Duodenal mucosa (tissue), 2 donors: ENCODE data around the gene ZNF532.
A peak's percentile ranks its signal among the peaks of the same experiment; 100 is the strongest.
"Not testable (repeated sequence)": the region's sequence is repeated elsewhere in the genome, so short reads cannot be mapped to it uniquely, and the experiment has no call there.

Source experiments
- H3K27ac ChIP-seq: one replicate; pipeline ENCODE4 v1.7.0; 2013; ENCODE audit warnings: low read depth, low read length
- H3K27me3 ChIP-seq, 2 donors: one replicate each; pipeline ENCODE4 v1.7.0; 2013; ENCODE audit warnings: low read length in 2 of 2, control low read depth in 1 of 2; ENCODE audit not compliant: insufficient read depth in 2 of 2, control insufficient read depth in 1 of 2
- H3K36me3 ChIP-seq, 2 donors: one replicate each; pipeline ENCODE4 v1.7.0; 2013; ENCODE audit warnings: low read length in 2 of 2, control low read depth in 1 of 2; ENCODE audit not compliant: insufficient read depth in 2 of 2, control insufficient read depth in 1 of 2
- H3K4me1 ChIP-seq, 2 donors: one replicate each; pipeline ENCODE4 v1.7.0; 2013; ENCODE audit warnings: low read length in 2 of 2, control low read depth in 1 of 2; ENCODE audit not compliant: insufficient read depth in 2 of 2, control insufficient read depth in 1 of 2
- H3K4me3 ChIP-seq, 2 donors: one replicate each; pipeline ENCODE4 v1.7.0; 2013; ENCODE audit warnings: low read length in 2 of 2, low read depth in 1 of 2
- H3K9ac ChIP-seq, 2 donors: one replicate each; pipeline ENCODE4 v1.7.0; 2013; ENCODE audit warnings: low read length in 2 of 2, low read depth in 1 of 2
- H3K9me3 ChIP-seq, 2 donors: one replicate each; pipeline ENCODE4 v1.7.0; 2013; ENCODE audit warnings: low read length in 2 of 2, control low read depth in 1 of 2; ENCODE audit not compliant: control insufficient read depth in 1 of 2

The ZNF532 gene

DNA sequence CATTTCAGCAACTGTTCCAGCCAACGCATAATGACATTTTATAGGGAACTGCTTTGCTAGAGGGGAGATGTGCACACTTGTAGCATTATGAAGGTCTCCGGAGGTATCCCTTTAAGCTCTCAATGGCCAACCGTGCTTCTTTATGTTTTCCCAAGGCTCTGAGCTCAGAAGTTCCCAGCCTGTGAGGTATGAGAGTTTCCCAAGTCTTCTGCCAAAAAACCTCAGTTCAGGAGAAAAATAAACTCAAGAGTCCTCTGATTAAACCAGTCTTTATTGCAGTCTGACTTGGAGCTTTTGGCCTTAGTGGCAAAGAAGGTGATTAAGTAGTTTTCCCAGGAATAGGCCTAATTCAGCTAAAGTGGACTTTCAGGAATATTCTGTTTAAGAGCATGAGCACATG is 35.4 kb upstream of the ZNF532 start:
- no peaks in the 10 kb centered on the region for H3K27me3 ChIP-seq
- no peaks in the 10 kb centered on the region for H3K4me1 ChIP-seq
- no peak overlapping the region for H3K4me3 ChIP-seq
- no peaks in the 10 kb centered on the region for H3K9me3 ChIP-seq
- no peaks in the 10 kb centered on the region for H3K36me3 ChIP-seq
- no peak overlapping the region for H3K27ac ChIP-seq
- no peak overlapping the region for H3K9ac ChIP-seq

DNA sequence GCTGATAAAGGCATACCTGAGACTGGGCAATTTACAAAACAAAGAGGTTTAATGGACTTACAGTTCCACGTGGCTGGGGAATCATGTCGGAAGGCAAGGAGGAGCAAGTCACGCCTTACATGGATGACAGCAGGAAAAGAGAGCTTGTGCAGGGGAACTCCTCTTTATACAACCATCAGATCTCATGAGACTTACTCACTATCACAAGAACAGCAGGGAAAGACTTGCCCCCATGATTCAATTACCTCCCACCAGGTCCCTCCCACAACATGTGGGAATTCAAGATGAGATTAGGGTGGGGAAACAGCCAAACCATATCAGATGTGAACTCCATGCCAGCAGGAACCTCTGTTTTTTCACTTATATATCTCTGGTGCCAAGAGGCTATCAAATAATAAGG is 34.8 kb upstream of the ZNF532 start:
- H3K4me1 ChIP-seq, H3K9me3 ChIP-seq, H3K27ac ChIP-seq, H3K9ac ChIP-seq, H3K4me3 ChIP-seq, H3K27me3 ChIP-seq, H3K36me3 ChIP-seq: not testable (repeated sequence)

DNA sequence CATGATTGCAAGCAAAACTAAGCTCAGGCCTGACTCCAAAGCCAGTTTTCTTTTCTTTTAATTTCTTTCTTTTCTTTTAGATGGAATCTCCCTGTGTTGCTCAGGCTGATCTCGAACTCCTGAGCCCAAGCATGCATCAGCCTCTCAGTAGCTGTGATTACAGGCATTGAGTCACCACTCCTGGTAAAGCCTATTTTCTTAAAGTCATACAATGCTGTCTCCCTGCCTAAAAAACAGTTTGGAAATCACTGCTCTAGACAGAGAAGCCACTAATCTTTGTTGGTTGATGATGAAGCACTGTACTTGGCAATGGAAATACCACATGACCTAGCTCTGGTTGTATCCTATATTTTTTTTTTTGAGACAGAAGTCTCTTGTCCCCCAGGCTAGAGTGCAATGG is 33.1 kb upstream of the ZNF532 start:
- Histone ChIP-seq H3K27ac (no peak overlapping the region), H3K4me1 (no peaks in the 10 kb centered on the region), H3K9ac (no peak overlapping the region), H3K36me3 (no peaks in the 10 kb centered on the region), H3K27me3 (no peaks in the 10 kb centered on the region), H3K4me3 (no peak overlapping the region), H3K9me3 (no peaks in the 10 kb centered on the region)

DNA sequence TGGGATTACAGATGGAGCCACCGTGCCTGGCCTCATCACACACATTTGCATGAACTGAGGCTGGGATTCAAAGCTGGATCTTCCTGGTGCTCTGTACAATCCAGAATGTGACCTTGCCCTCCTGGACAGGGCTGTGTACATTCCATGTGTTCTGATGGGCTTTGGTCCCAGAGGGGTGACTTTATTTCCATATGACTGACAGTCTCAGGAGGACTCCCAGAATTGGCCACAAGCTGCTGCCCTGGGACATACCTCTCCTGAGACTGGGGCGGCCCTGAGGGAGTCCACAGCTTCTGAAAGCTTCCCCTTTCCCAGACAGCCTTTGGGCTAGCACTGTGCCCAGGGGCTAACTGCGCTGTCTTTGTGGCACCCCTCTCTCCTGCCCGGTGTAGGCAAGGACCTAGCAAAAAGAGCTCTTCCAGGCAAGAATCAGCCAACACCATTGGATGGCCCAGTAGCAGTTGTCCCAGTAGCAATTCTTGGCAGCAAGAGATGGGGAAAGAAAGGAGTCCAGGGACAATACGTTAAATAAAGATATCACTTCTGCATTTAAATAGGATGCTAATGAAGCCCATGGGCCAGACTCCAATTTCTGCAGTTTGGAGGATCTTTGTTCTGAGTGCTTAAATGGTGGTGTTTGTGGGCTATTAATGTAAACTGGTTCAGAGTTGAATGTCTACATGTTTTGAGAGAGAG is 26.4 kb upstream of the ZNF532 start:
- H3K4me3 ChIP-seq = no peak overlapping the region
- H3K9me3 ChIP-seq = no peaks in the 10 kb centered on the region
- H3K4me1 ChIP-seq = no peaks in the 10 kb centered on the region
- no peaks in the 10 kb centered on the region for H3K36me3 ChIP-seq
- no peak overlapping the region for H3K27ac ChIP-seq
- H3K27me3 ChIP-seq = no peaks in the 10 kb centered on the region
- no peak overlapping the region for H3K9ac ChIP-seq

- Histone ChIP-seq H3K27me3 (no peaks in the 10 kb centered on the region), H3K9ac (no peak overlapping the region), H3K4me3 (no peak overlapping the region), H3K9me3 (no peaks in the 10 kb centered on the region), H3K4me1 (no peaks in the 10 kb centered on the region), H3K27ac (no peak overlapping the region), H3K36me3 (no peaks in the 10 kb centered on the region)
Observed at GRCh38 chr18:58838946-58839345, 25.7 kb upstream of the ZNF532 start.

DNA sequence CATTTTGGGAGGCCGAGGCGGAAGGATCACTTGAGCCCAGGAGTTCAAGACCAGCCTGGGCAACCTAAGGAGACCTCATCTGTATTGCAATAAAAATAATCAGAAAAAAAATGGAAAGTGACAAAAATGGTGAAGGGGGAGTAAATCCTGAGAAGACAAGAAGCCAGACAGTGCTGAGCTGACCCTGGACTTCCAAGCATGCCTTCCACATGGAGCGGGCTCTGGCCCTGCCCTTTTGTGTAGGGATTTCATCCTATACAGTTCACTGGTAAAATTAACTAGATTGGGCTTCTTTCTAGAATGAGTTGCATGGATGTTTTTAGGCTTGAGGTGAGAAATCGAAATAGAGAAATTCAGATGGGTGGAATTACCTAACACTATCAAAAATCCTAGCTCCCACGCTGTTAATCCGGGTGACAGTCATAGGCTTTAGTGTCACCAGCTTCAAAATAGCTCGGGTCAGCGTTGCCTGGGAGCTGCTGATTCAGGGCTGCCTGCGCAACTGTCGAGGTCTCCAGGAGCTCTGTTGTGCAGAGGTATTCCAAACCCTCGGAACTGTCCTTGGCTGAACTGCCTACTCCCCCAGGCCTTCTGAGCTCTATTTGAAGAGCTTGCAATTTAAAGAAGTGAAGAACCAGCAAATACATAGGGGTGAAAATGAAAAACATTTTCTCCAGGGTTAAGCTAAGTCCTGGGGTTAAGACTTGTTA is 21.5 kb upstream of the ZNF532 start:
- no peak overlapping the region for H3K9ac ChIP-seq

GRCh38 chr18:58843688-58844035 is 21.0 kb upstream of the ZNF532 start:
- Histone ChIP-seq H3K27me3 (no peaks in the 10 kb centered on the region), H3K27ac (no peak overlapping the region), H3K4me3 (no peak overlapping the region), H3K36me3 (no peaks in the 10 kb centered on the region), H3K4me1 (peaks cover 0 to 12% of the 10 kb centered on the region in 2 donors), H3K9ac (no peak overlapping the region), H3K9me3 (no peaks in the 10 kb centered on the region)

More for the DNA sequence above, 21.5 kb upstream of the ZNF532 start:
- no peak overlapping the region for H3K4me3 ChIP-seq
- no peak overlapping the region for H3K27ac ChIP-seq
- peaks cover 0 to 12% of the 10 kb centered on the region in 2 donors for H3K4me1 ChIP-seq
- H3K27me3 ChIP-seq = no peaks in the 10 kb centered on the region
- H3K9me3 ChIP-seq = no peaks in the 10 kb centered on the region
- H3K36me3 ChIP-seq = no peaks in the 10 kb centered on the region

DNA sequence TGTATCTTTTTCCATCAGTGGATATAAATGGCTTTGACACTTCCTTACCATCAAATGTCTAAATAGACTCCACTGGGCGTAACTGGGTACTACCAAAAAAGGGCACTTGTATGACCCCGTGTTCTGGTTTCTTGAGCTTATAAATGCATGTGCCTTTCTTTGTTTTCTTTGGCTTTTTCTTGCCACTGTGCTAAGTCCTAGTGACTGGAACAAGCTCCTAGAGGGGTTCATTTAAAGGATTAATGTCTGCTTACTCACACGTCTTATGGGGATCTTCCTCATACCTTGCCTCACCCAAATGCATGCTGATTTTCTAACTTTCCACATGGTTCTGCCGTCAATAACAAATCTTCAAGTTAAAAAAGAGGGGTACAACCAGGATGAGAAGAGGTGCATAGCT is 19.8 kb upstream of the ZNF532 start:
- H3K4me3 ChIP-seq = no peak overlapping the region
- H3K9ac ChIP-seq = no peak overlapping the region
- H3K9me3 ChIP-seq = no peaks in the 10 kb centered on the region
- H3K4me1 ChIP-seq = peaks cover 0 to 12% of the 10 kb centered on the region in 2 donors
- no peaks in the 10 kb centered on the region for H3K36me3 ChIP-seq
- H3K27me3 ChIP-seq = no peaks in the 10 kb centered on the region
- H3K27ac ChIP-seq = no peak overlapping the region

DNA sequence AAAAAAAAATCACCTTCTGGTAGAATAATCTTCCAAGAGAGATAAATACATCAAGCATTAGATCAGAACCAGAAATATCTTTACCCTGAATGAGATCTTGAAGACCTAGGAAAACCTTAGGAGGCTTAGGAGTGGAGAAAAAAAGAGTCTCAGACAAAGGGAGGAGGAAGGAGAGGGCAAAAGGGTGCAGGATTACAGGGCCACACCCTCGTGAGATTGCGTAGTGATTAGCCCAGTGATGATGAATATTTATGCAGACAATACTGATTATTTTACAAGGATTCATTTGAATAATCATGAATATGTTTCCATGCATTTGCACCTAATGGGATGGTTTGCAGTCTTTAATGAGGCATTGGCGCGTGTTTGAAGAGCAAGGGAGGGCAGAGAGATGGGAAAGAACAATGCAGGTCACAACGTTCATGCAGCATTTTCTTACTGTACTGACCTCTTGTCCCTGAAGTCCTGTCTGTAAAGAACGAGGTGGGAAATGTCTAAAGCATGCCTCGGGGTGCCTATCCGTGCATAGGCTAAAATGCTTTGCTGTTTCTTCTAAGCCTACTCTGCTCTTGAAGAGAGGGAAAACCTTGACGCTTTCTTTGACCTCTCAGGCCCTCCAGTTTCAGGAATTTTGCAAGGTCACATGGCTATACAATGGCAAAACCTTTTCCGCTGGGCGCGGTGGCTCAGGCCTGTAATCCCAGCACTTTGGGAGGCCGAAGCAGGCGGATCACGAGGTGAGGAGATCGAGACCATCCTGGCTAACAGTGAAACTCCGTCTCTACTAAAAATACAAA is 18.6 kb upstream of the ZNF532 start:
- H3K9me3 ChIP-seq = no peaks in the 10 kb centered on the region
- H3K4me3 ChIP-seq = no peak overlapping the region
- H3K9ac ChIP-seq = no peak overlapping the region
- no peaks in the 10 kb centered on the region for H3K27me3 ChIP-seq
- peaks cover 0 to 12% of the 10 kb centered on the region in 2 donors for H3K4me1 ChIP-seq
- no peak overlapping the region for H3K27ac ChIP-seq
- no peaks in the 10 kb centered on the region for H3K36me3 ChIP-seq

GRCh38 chr18:58847383-58848071 is 17.1 kb upstream of the ZNF532 start:
- Histone ChIP-seq H3K9me3 (no peaks in the 10 kb centered on the region), H3K9ac (peak overlapping the region in 1 of 2 donors; percentile 39), H3K4me3 (peak overlapping the region; percentile 69 to 70), H3K36me3 (no peaks in the 10 kb centered on the region), H3K27ac (no peak overlapping the region), H3K27me3 (no peaks in the 10 kb centered on the region), H3K4me1 (peaks cover 0 to 12% of the 10 kb centered on the region in 2 donors)
